ENCODE measurements around the gene NUDT14.

Gene NUDT14

GRCh38 chr14:105218611-105219010, 37.5 kb upstream of the NUDT14 start:
- no peak for DNase-seq
- CTCF ChIA-PET = no interaction called here
- H3K4me3 ChIP-seq (ENCODE audit: control insufficient read depth in 1 of 7, extremely low read depth in 1 of 7, insufficient read depth in 4 of 7, low read depth in 2 of 7, low read length in 6 of 7) = no peak overlapping the region

GRCh38 chr14:105217774-105218173, 36.7 kb upstream of the NUDT14 start:
- no peak overlapping the region for H3K27ac ChIP-seq (ENCODE audit: insufficient read depth in 1 of 2, low read depth in 1 of 2, low read length in 2 of 2, poor library complexity in 1 of 2, severe bottlenecking in 2 of 2)
- H3K4me3 ChIP-seq (ENCODE audit: control insufficient read depth in 1 of 7, extremely low read depth in 1 of 7, insufficient read depth in 4 of 7, low read depth in 2 of 7, low read length in 6 of 7) = no peak overlapping the region
- no peak for DNase-seq
- no peaks in the 10 kb centered on the region for H3K4me1 ChIP-seq (ENCODE audit: control extremely low read depth in 1 of 4, control insufficient read depth in 4 of 4, insufficient read depth in 4 of 4, low read length in 3 of 4)
- no peaks in the 10 kb centered on the region for H3K9me3 ChIP-seq (ENCODE audit: control extremely low read depth in 1 of 5, control insufficient read depth in 4 of 5, insufficient read depth in 2 of 5, low read depth in 1 of 5, low read length in 4 of 5)
- WGBS (ENCODE audit: insufficient coverage) = 95% methylated on average over 9 of the region's 11 CpGs
- H3K36me3 ChIP-seq (ENCODE audit: control insufficient read depth in 4 of 4, insufficient read depth in 4 of 4, low read length in 3 of 4) = peaks cover 0 to 92% (median 51%) of the 10 kb centered on the region in 4 experiments
- CTCF ChIA-PET = no interaction called here
- no peaks in the 10 kb centered on the region for H3K27me3 ChIP-seq (replicated peaks in 2 of 5; ENCODE audit: control insufficient read depth in 4 of 5, insufficient read depth in 5 of 5, low read length in 4 of 5)
- POLR2A ChIA-PET = no interaction called here

More at GRCh38 chr14:105218611-105219010, 37.5 kb upstream of the NUDT14 start:
- Histone ChIP-seq H3K36me3 (ENCODE audit: control insufficient read depth in 4 of 4, insufficient read depth in 4 of 4, low read length in 3 of 4) (peaks cover 6 to 93% (median 54%) of the 10 kb centered on the region in 4 experiments), H3K9me3 (ENCODE audit: control extremely low read depth in 1 of 5, control insufficient read depth in 4 of 5, insufficient read depth in 2 of 5, low read depth in 1 of 5, low read length in 4 of 5) (no peaks in the 10 kb centered on the region), H3K4me1 (ENCODE audit: control extremely low read depth in 1 of 4, control insufficient read depth in 4 of 4, insufficient read depth in 4 of 4, low read length in 3 of 4) (no peaks in the 10 kb centered on the region), H3K27me3 (replicated peaks in 2 of 5; ENCODE audit: control insufficient read depth in 4 of 5, insufficient read depth in 5 of 5, low read length in 4 of 5) (no peaks in the 10 kb centered on the region), H3K27ac (ENCODE audit: insufficient read depth in 1 of 2, low read depth in 1 of 2, low read length in 2 of 2, poor library complexity in 1 of 2, severe bottlenecking in 2 of 2) (no peak overlapping the region)
- WGBS (ENCODE audit: insufficient coverage) = 99% methylated on average over 18 of the region's 19 CpGs
- POLR2A ChIA-PET = no interaction called here

GRCh38 chr14:105216490-105217247, 35.6 kb upstream of the NUDT14 start:
- peaks cover 0 to 97% (median 54%) of the 10 kb centered on the region in 4 experiments for H3K36me3 ChIP-seq (ENCODE audit: control insufficient read depth in 4 of 4, insufficient read depth in 4 of 4, low read length in 3 of 4)
- no peaks in the 10 kb centered on the region for H3K27me3 ChIP-seq (replicated peaks in 2 of 5; ENCODE audit: control insufficient read depth in 4 of 5, insufficient read depth in 5 of 5, low read length in 4 of 5)
- POLR2A ChIA-PET = no interaction called here
- no peak for DNase-seq
- H3K27ac ChIP-seq (ENCODE audit: insufficient read depth in 1 of 2, low read depth in 1 of 2, low read length in 2 of 2, poor library complexity in 1 of 2, severe bottlenecking in 2 of 2) = no peak overlapping the region
- CTCF ChIA-PET = no interaction called here
- H3K4me3 ChIP-seq (ENCODE audit: control insufficient read depth in 1 of 7, extremely low read depth in 1 of 7, insufficient read depth in 4 of 7, low read depth in 2 of 7, low read length in 6 of 7) = no peak overlapping the region
- no peaks in the 10 kb centered on the region for H3K9me3 ChIP-seq (ENCODE audit: control extremely low read depth in 1 of 5, control insufficient read depth in 4 of 5, insufficient read depth in 2 of 5, low read depth in 1 of 5, low read length in 4 of 5)
- 97% methylated on average over 28 of the region's 30 CpGs for WGBS (ENCODE audit: insufficient coverage)
- H3K4me1 ChIP-seq (ENCODE audit: control extremely low read depth in 1 of 4, control insufficient read depth in 4 of 4, insufficient read depth in 4 of 4, low read length in 3 of 4) = no peaks in the 10 kb centered on the region

GRCh38 chr14:105215602-105216001, 34.5 kb upstream of the NUDT14 start:
- Histone ChIP-seq H3K36me3 (ENCODE audit: control insufficient read depth in 4 of 4, insufficient read depth in 4 of 4, low read length in 3 of 4) (peaks cover 0 to 97% (median 53%) of the 10 kb centered on the region in 4 experiments), H3K9me3 (ENCODE audit: control extremely low read depth in 1 of 5, control insufficient read depth in 4 of 5, insufficient read depth in 2 of 5, low read depth in 1 of 5, low read length in 4 of 5) (no peaks in the 10 kb centered on the region), H3K4me1 (ENCODE audit: control extremely low read depth in 1 of 4, control insufficient read depth in 4 of 4, insufficient read depth in 4 of 4, low read length in 3 of 4) (no peaks in the 10 kb centered on the region), H3K4me3 (ENCODE audit: control insufficient read depth in 1 of 7, extremely low read depth in 1 of 7, insufficient read depth in 4 of 7, low read depth in 2 of 7, low read length in 6 of 7) (no peak overlapping the region), H3K27me3 (replicated peaks in 2 of 5; ENCODE audit: control insufficient read depth in 4 of 5, insufficient read depth in 5 of 5, low read length in 4 of 5) (no peaks in the 10 kb centered on the region), H3K27ac (ENCODE audit: insufficient read depth in 1 of 2, low read depth in 1 of 2, low read length in 2 of 2, poor library complexity in 1 of 2, severe bottlenecking in 2 of 2) (no peak overlapping the region)
- WGBS (ENCODE audit: insufficient coverage) = 92% methylated on average over 2 of the region's 3 CpGs
- ChIA-PET POLR2A (no interaction called here), CTCF (no interaction called here)
- no peak for DNase-seq

GRCh38 chr14:105214324-105214915, 33.3 kb upstream of the NUDT14 start:
- WGBS (ENCODE audit: insufficient coverage) = 98% methylated on average over 10 of the region's 14 CpGs
- Histone ChIP-seq H3K27ac (ENCODE audit: insufficient read depth in 1 of 2, low read depth in 1 of 2, low read length in 2 of 2, poor library complexity in 1 of 2, severe bottlenecking in 2 of 2) (no peak overlapping the region), H3K9me3 (ENCODE audit: control extremely low read depth in 1 of 5, control insufficient read depth in 4 of 5, insufficient read depth in 2 of 5, low read depth in 1 of 5, low read length in 4 of 5) (no peaks in the 10 kb centered on the region), H3K27me3 (replicated peaks in 2 of 5; ENCODE audit: control insufficient read depth in 4 of 5, insufficient read depth in 5 of 5, low read length in 4 of 5) (no peaks in the 10 kb centered on the region), H3K4me1 (ENCODE audit: control extremely low read depth in 1 of 4, control insufficient read depth in 4 of 4, insufficient read depth in 4 of 4, low read length in 3 of 4) (no peaks in the 10 kb centered on the region), H3K4me3 (ENCODE audit: control insufficient read depth in 1 of 7, extremely low read depth in 1 of 7, insufficient read depth in 4 of 7, low read depth in 2 of 7, low read length in 6 of 7) (no peak overlapping the region), H3K36me3 (ENCODE audit: control insufficient read depth in 4 of 4, insufficient read depth in 4 of 4, low read length in 3 of 4) (peaks cover 0 to 97% (median 48%) of the 10 kb centered on the region in 4 experiments)
- no peak for DNase-seq
- CTCF ChIA-PET = interaction anchor here (1.0 to 2.0 kb wide), 2 partner anchors 11 to 13 kb away, joined by 5 to 12 read pairs; no protein-coding TSS in a partner anchor
- POLR2A ChIA-PET = no interaction called here

GRCh38 chr14:105213361-105213760, 32.2 kb upstream of the NUDT14 start:
- CTCF ChIA-PET = interaction anchor here (2.0 kb wide), 1 partner anchor 9 kb away, joined by 12 read pairs; no protein-coding TSS in a partner anchor
- H3K9me3 ChIP-seq (ENCODE audit: control extremely low read depth in 1 of 5, control insufficient read depth in 4 of 5, insufficient read depth in 2 of 5, low read depth in 1 of 5, low read length in 4 of 5) = no peaks in the 10 kb centered on the region
- no peak for DNase-seq
- no peak overlapping the region for H3K4me3 ChIP-seq (ENCODE audit: control insufficient read depth in 1 of 7, extremely low read depth in 1 of 7, insufficient read depth in 4 of 7, low read depth in 2 of 7, low read length in 6 of 7)
- H3K36me3 ChIP-seq (ENCODE audit: control insufficient read depth in 4 of 4, insufficient read depth in 4 of 4, low read length in 3 of 4) = peaks cover 0 to 92% (median 46%) of the 10 kb centered on the region in 4 experiments
- H3K27me3 ChIP-seq (replicated peaks in 2 of 5; ENCODE audit: control insufficient read depth in 4 of 5, insufficient read depth in 5 of 5, low read length in 4 of 5) = no peaks in the 10 kb centered on the region
- H3K4me1 ChIP-seq (ENCODE audit: control extremely low read depth in 1 of 4, control insufficient read depth in 4 of 4, insufficient read depth in 4 of 4, low read length in 3 of 4) = no peaks in the 10 kb centered on the region
- POLR2A ChIA-PET = no interaction called here
- H3K27ac ChIP-seq (ENCODE audit: insufficient read depth in 1 of 2, low read depth in 1 of 2, low read length in 2 of 2, poor library complexity in 1 of 2, severe bottlenecking in 2 of 2) = no peak overlapping the region
- WGBS (ENCODE audit: insufficient coverage) = 95% methylated on average over 9 of the region's 10 CpGs
